OCI-LY1 (cell line): ENCODE data around the gene MAP3K3.

Source experiments
- H2AFZ ChIP-seq: fragments of 200-600 bp; sonication (generic), shearing (Covaris generic); 2 replicates; pipeline ENCODE4 v1.6.0; 2014; ENCODE audit warnings: antibody characterized with exemption, mild to moderate bottlenecking, low read length
- H3F3A ChIP-seq: fragments of 200-600 bp; sonication (generic), shearing (Covaris generic); 2 replicates; pipeline ENCODE4 v1.6.0; 2014; ENCODE audit warnings: mild to moderate bottlenecking, antibody characterized with exemption, low read length, moderate library complexity; ENCODE audit not compliant: insufficient read depth
- H3K27ac ChIP-seq: fragments of 200-600 bp; sonication (generic); 2 replicates; pipeline ENCODE4 v1.5.1; 2014; ENCODE audit warnings: low read length, mixed run types, mild to moderate bottlenecking, low read depth; ENCODE audit not compliant: poor library complexity, severe bottlenecking
- H3K27me3 ChIP-seq: fragments of 200-600 bp; sonication (generic); 2 replicates; pipeline ENCODE4 v1.6.0; 2014; ENCODE audit warnings: antibody characterized with exemption, mild to moderate bottlenecking, low read length, moderate library complexity; ENCODE audit not compliant: insufficient read depth
- H3K36me3 ChIP-seq: fragments of 200-600 bp; sonication (generic); 2 replicates; pipeline ENCODE4 v1.6.1; 2014; ENCODE audit warnings: mild to moderate bottlenecking, antibody characterized with exemption, low read length, moderate library complexity, mixed read lengths; ENCODE audit not compliant: insufficient read depth
- H3K4me1 ChIP-seq: fragments of 200-600 bp; sonication (generic); 2 replicates; pipeline ENCODE4 v1.5.1; 2014; ENCODE audit warnings: mild to moderate bottlenecking, low read length, moderate library complexity; ENCODE audit not compliant: insufficient read depth, severe bottlenecking
- H3K4me2 ChIP-seq: fragments of 200-600 bp; sonication (generic), shearing (Covaris generic); 2 replicates; pipeline ENCODE4 v1.6.1; 2014; ENCODE audit warnings: low read length
- H3K4me3 ChIP-seq: fragments of 200-600 bp; sonication (generic); 2 replicates; pipeline ENCODE4 v1.5.1; 2014; ENCODE audit warnings: low read length, low read depth, mild to moderate bottlenecking, mixed read lengths; ENCODE audit not compliant: poor library complexity, severe bottlenecking
- H3K79me2 ChIP-seq: fragments of 200-600 bp; shearing (Covaris generic); 2 replicates; pipeline ENCODE4 v1.6.1; 2016; ENCODE audit warnings: mixed run types, low read length, mixed read lengths; ENCODE audit not compliant: insufficient read depth
- H3K9ac ChIP-seq: fragments of 200-600 bp; sonication (generic), shearing (Covaris generic); 2 replicates; pipeline ENCODE4 v1.6.1; 2014; ENCODE audit warnings: mild to moderate bottlenecking, low read length, mixed read lengths
- H3K9me2 ChIP-seq: fragments of 200-600 bp; sonication (generic), shearing (Covaris generic); 2 replicates; pipeline ENCODE4 v1.6.1; 2014; ENCODE audit warnings: low read depth, mild to moderate bottlenecking, low read length, mixed read lengths
- H3K9me3 ChIP-seq: fragments of 200-600 bp; shearing (Covaris generic); 2 replicates; pipeline ENCODE4 v1.6.1; 2014; ENCODE audit warnings: low read length, mixed read lengths
- H4K20me1 ChIP-seq: fragments of 200-600 bp; sonication (generic), shearing (Covaris generic); 2 replicates; pipeline ENCODE4 v1.6.0; 2016; ENCODE audit warnings: mild to moderate bottlenecking, low read length; ENCODE audit not compliant: insufficient read depth
- CTCF ChIP-seq: fragments of 200-600 bp; sonication (generic), shearing (Covaris generic); IDR thresholded peaks from 2 replicates; pipeline ENCODE4 v1.5.1; 2017; ENCODE audit warnings: mild to moderate bottlenecking, antibody characterized with exemption, low read length, moderate library complexity, mixed read lengths
- EZH2 ChIP-seq: fragments of 200-600 bp; sonication (generic), shearing (Covaris generic); IDR thresholded peaks from 2 replicates; pipeline ENCODE4 v1.8.0; 2017; ENCODE audit warnings: borderline replicate concordance, mixed run types, mild to moderate bottlenecking, antibody characterized with exemption, low read length, moderate library complexity, mixed read lengths

MAP3K3 gene

GRCh38 chr17:63692195-63692816 is 70.1 kb downstream of the MAP3K3 start:
- Histone ChIP-seq H3K27ac (no peak overlapping the region), H3F3A (no peaks in the 10 kb centered on the region), H3K9me3 (no peaks in the 10 kb centered on the region), H3K79me2 (no peaks in the 10 kb centered on the region), H3K4me3 (no peak overlapping the region), H3K27me3 (no peaks in the 10 kb centered on the region), H3K36me3 (peaks cover 28% of the 10 kb centered on the region; the same call in 1 of the 2 replicates), H3K9me2 (no peaks in the 10 kb centered on the region), H3K4me1 (peaks cover 31% of the 10 kb centered on the region), H3K4me2 (no peak overlapping the region), H3K9ac (no peak overlapping the region), H4K20me1 (no peaks in the 10 kb centered on the region), H2AFZ (no peak overlapping the region)
- TF ChIP-seq CTCF (no peak), EZH2 (no peak)

- no peaks in the 10 kb centered on the region for H3K9me2 ChIP-seq
- H3K79me2 ChIP-seq, result no peaks in the 10 kb centered on the region
- no peaks in the 10 kb centered on the region for H3F3A ChIP-seq
- H3K9me3 ChIP-seq, result no peaks in the 10 kb centered on the region
- peaks cover 36% of the 10 kb centered on the region for H3K4me1 ChIP-seq
- H3K9ac ChIP-seq, result no peak overlapping the region
- H3K36me3 ChIP-seq, result peaks cover 39% of the 10 kb centered on the region
- H3K27ac ChIP-seq, result no peak overlapping the region
- no peak overlapping the region for H3K4me3 ChIP-seq
- no peak overlapping the region for H2AFZ ChIP-seq
- no peaks in the 10 kb centered on the region for H4K20me1 ChIP-seq
- H3K4me2 ChIP-seq, result no peak overlapping the region
- no peaks in the 10 kb centered on the region for H3K27me3 ChIP-seq
- TF ChIP-seq CTCF (no peak), EZH2 (no peak)
Observed at GRCh38 chr17:63693411-63694113, 71.3 kb downstream of the MAP3K3 start.

- Histone ChIP-seq H3K9me3 (no peaks in the 10 kb centered on the region), H2AFZ (no peak overlapping the region), H3K9ac (no peak overlapping the region; the same call in 1 of the 2 replicates), H3F3A (no peaks in the 10 kb centered on the region), H3K4me3 (no peak overlapping the region), H4K20me1 (no peaks in the 10 kb centered on the region), H3K79me2 (no peaks in the 10 kb centered on the region), H3K27me3 (no peaks in the 10 kb centered on the region), H3K27ac (peak overlapping the region; percentile 98), H3K4me1 (peaks cover 36% of the 10 kb centered on the region), H3K4me2 (peak overlapping the region; percentile 92; the same call in 1 of the 2 replicates), H3K9me2 (no peaks in the 10 kb centered on the region), H3K36me3 (peaks cover 44% of the 10 kb centered on the region)
- no peak for TF ChIP-seq EZH2
- no peak for TF ChIP-seq CTCF
Observed at GRCh38 chr17:63694229-63694949, 72.2 kb downstream of the MAP3K3 start.
